GM12878 (cell line): Measurements from ENCODE around the gene ANKRD7. TPM values are rescaled to one million over a fixed set of nuclear protein-coding genes. Genes with fewer than 3 reads are reported as not detected.

Experiments
- ATAC-seq: fragments of 200-7000 bp; cut with Tn5 transposase; 3 replicates; pipeline ENCODE4 v1.9.1; 2020; ENCODE audit warnings: mild to moderate bottlenecking, moderate library complexity
- BruUV-seq: library from RNA; stranded (reverse); fragments of 400-500 nt; replicated peaks from 2 replicates; lab custom pipeline; 2021; lab: Mats Ljungman, UMichigan
- CTCF ChIA-PET: fragments of 300-600 bp; sonication (Branson Sonifier 250); formaldehyde crosslinking; extraction: SDS; loops from one replicate; lab custom pipeline; 2021; ENCODE audit warnings: inconsistent platforms; lab: Yijun Ruan, JAX
- POLR2A ChIA-PET: fragments of 350-600 bp; formaldehyde crosslinking; extraction: SDS; loops from one replicate; lab custom pipeline; 2021; ENCODE audit warnings: inconsistent platforms; lab: Charles Lee
- RAD21 ChIA-PET: fragments of 300-600 bp; sonication (Branson Sonifier 250); formaldehyde crosslinking; loops from one replicate; lab custom pipeline; 2023; ENCODE audit warnings: antibody characterized with exemption; ENCODE audit not compliant: unreplicated experiment; lab: Charles Lee
- SMC1A ChIA-PET: fragments of 300-600 bp; sonication (Branson Sonifier 250); formaldehyde crosslinking; loops from one replicate; lab custom pipeline; 2023; ENCODE audit not compliant: unreplicated experiment, uncharacterized antibody; lab: Charles Lee
- DNase-seq: peaks from one replicate; pipeline ENCODE4 v3.0.0-alpha.2; 2011; ENCODE audit warnings: low read depth, low spot score
- FAIRE-seq: peaks from 3 replicates; lab custom pipeline; 2011; peaks lifted over from hg19 to GRCh38; lab: Jason Lieb, UNC
- H2AFZ ChIP-seq: 2 replicates; pipeline ENCODE4 v1.6.0; 2011; ENCODE audit warnings: low read depth, low read length, control low read depth; ENCODE audit not compliant: control insufficient read depth
- H3K27ac ChIP-seq: 2 replicates; pipeline ENCODE4 v1.5.1; 2011; ENCODE audit warnings: control low read depth; ENCODE audit not compliant: control insufficient read depth, insufficient read depth
- H3K27me3 ChIP-seq, 2 experiments: replicated peaks in 1 of 2; 2 replicates each; pipeline versions ENCODE4 v1.6.0 to v1.6.1; 2011; ENCODE audit warnings: low read length in 1 of 2; ENCODE audit not compliant: control insufficient read depth in 2 of 2, insufficient read depth in 2 of 2
- H3K36me3 ChIP-seq, 2 experiments: 2 replicates each; pipeline ENCODE4 v1.5.1; 2011; ENCODE audit warnings: low read length in 1 of 2; ENCODE audit not compliant: control insufficient read depth in 2 of 2, insufficient read depth in 2 of 2
- H3K4me1 ChIP-seq: 2 replicates; pipeline ENCODE4 v1.6.1; 2011; ENCODE audit warnings: mild to moderate bottlenecking, low read length, moderate library complexity, mixed read lengths; ENCODE audit not compliant: control insufficient read depth, insufficient read depth
- H3K4me2 ChIP-seq: 2 replicates; pipeline ENCODE4 v1.6.0; 2011; ENCODE audit warnings: control low read depth; ENCODE audit not compliant: control insufficient read depth, insufficient read depth
- H3K4me3 ChIP-seq: fragments of 200-600 bp; sonication (generic); 2 replicates; pipeline ENCODE4 v1.5.1; 2016
- H3K79me2 ChIP-seq: 2 replicates; pipeline ENCODE4 v1.6.0; 2011; ENCODE audit warnings: low read length; ENCODE audit not compliant: control insufficient read depth, insufficient read depth
- H3K9ac ChIP-seq: 2 replicates; pipeline ENCODE4 v1.8.0; 2011; ENCODE audit warnings: low read length, control low read depth, mixed read lengths; ENCODE audit not compliant: control insufficient read depth, insufficient read depth
- H3K9me3 ChIP-seq: replicated peaks from 3 replicates; pipeline ENCODE4 v1.5.1; 2011; ENCODE audit warnings: mild to moderate bottlenecking, low read length; ENCODE audit not compliant: control insufficient read depth, insufficient read depth
- H4K20me1 ChIP-seq: 2 replicates; pipeline ENCODE4 v1.6.0; 2011; ENCODE audit not compliant: control insufficient read depth, insufficient read depth
- ATF3 ChIP-seq: IDR thresholded peaks from 2 replicates; pipeline ENCODE4 v1.6.1; 2011; ENCODE audit warnings: low read depth, mild to moderate bottlenecking, low read length, moderate library complexity, borderline replicate concordance; ENCODE audit errors: extremely low read depth
- BACH1 ChIP-seq: fragments of 450-650 bp; IDR thresholded peaks from 2 replicates; pipeline ENCODE4 v1.6.1; 2017; ENCODE audit warnings: mild to moderate bottlenecking, borderline replicate concordance
- DPF2 ChIP-seq: fragments of 450-650 bp; IDR thresholded peaks from 2 replicates; pipeline ENCODE4 v1.6.1; 2017; ENCODE audit warnings: mild to moderate bottlenecking
- EZH2 ChIP-seq: IDR thresholded peaks from 2 replicates; pipeline ENCODE4 v1.6.1; 2012; ENCODE audit warnings: low read depth, mild to moderate bottlenecking, control low read depth, inconsistent platforms, low read length, borderline replicate concordance; ENCODE audit not compliant: control insufficient read depth
- IRF3 ChIP-seq: fragments of 450-650 bp; IDR thresholded peaks from 2 replicates; pipeline ENCODE4 v1.6.1; 2014; ENCODE audit warnings: mild to moderate bottlenecking
- NBN ChIP-seq: fragments of 450-650 bp; IDR thresholded peaks from 2 replicates; pipeline ENCODE4 v1.6.1; 2016
- POLR2A ChIP-seq: IDR thresholded peaks from 2 replicates; pipeline ENCODE4 v1.6.1; 2011; ENCODE audit warnings: low read depth, mild to moderate bottlenecking, low read length
- SMARCA5 ChIP-seq: fragments of 450-650 bp; IDR thresholded peaks from 2 replicates; pipeline ENCODE4 v1.6.1; 2017; ENCODE audit warnings: mild to moderate bottlenecking
- TAF1 ChIP-seq: IDR thresholded peaks from 2 replicates; pipeline ENCODE4 v1.6.1; 2011; ENCODE audit warnings: mild to moderate bottlenecking, low read depth, low read length, borderline replicate concordance
- TBL1XR1 ChIP-seq: IDR thresholded peaks from 2 replicates; pipeline ENCODE4 v1.6.1; 2012; ENCODE audit warnings: low read depth, low read length, improper control_type of control experiment
- USF2 ChIP-seq: IDR thresholded peaks from 2 replicates; pipeline ENCODE4 v1.6.1; 2011; ENCODE audit warnings: low read depth, low read length, improper control_type of control experiment, borderline replicate concordance
- YBX1 ChIP-seq: fragments of 450-650 bp; IDR thresholded peaks from 2 replicates; pipeline ENCODE4 v1.6.1; 2016; ENCODE audit warnings: antibody characterized with exemption
- in situ Hi-C: fragments of 300-500 bp; cut with MboI; formaldehyde crosslinking; loops from 9 replicates; pipeline ENCODE4 v1.14.3; 2018; ENCODE audit warnings: mixed read lengths
- intact Hi-C: fragments of 100-400 bp; cut with micrococcal nuclease; formaldehyde crosslinking; loops from one replicate; pipeline ENCODE4 v1.14.2; 2022; ENCODE audit not compliant: unreplicated experiment
- polyA plus RNA-seq, 11 experiments: library from polyadenylated mRNA; depleted of rRNA in 4 of 11; unstranded in 6 of 11; stranded (reverse) in 5 of 11; fragments of >200 nt; fragmentation: Nextera tagmentation in 4 of 11; fragmentation: Illumina TruSeq in 1 of 11; extraction: Ambion mirVana in 4 of 11; extraction: Trizol in 1 of 11; gene quantifications; 1 replicate in 1 of 11; 2 replicates in 10 of 11; pipeline versions ENCODE4 v1.2.1 to v1.2.3, GENCODE V29; 2011 to 2016; ENCODE audit warnings: inconsistent platforms in 2 of 11, missing spikeins in 2 of 11, low read depth in 1 of 11
- total RNA-seq, 4 experiments: library from RNA; depleted of rRNA in 3 of 4; stranded (reverse); fragments of >200 nt in 3 of 4; fragmentation: Illumina TruSeq in 1 of 4; extraction: Trizol in 1 of 4; gene quantifications; 2 replicates each; pipeline versions ENCODE4 v1.2.1 to v1.2.3, GENCODE V29; 2013 to 2021

Gene ANKRD7
- total and polyA plus RNA-seq, 10 of the 15 experiments (the other 5 are each of a cell fraction or from before 2014, with no cell fraction given): 0.12 to 0.46 (median 0.31) TPM; not detected in 3

- no peaks in the 10 kb centered on the region for H3K9me3 ChIP-seq
- H3K4me2 ChIP-seq: no peak overlapping the region
- in situ Hi-C loops (no loop called here), intact Hi-C loops (no loop called here)
- H3K27ac ChIP-seq: no peak overlapping the region
- BruUV-seq: no TSS peak
- DNase-seq: no peak
- no peak overlapping the region for H2AFZ ChIP-seq
- H3K4me3 ChIP-seq: no peak overlapping the region
- ChIA-PET POLR2A (no interaction called here), RAD21 (no interaction called here), CTCF (no interaction called here), SMC1A (no interaction called here)
- H3K4me1 ChIP-seq: no peaks in the 10 kb centered on the region
- H3K9ac ChIP-seq: no peak overlapping the region
- no peak for ATAC-seq
- H3K27me3 ChIP-seq: no peaks in the 10 kb centered on the region
- no peak for FAIRE-seq
- H3K36me3 ChIP-seq: no peaks in the 10 kb centered on the region
- no peaks in the 10 kb centered on the region for H4K20me1 ChIP-seq
- TF ChIP-seq USF2: no peak
- TF ChIP-seq SMARCA5: no peak
- no peak for TF ChIP-seq TBL1XR1
- TF ChIP-seq POLR2A: no peak
- no peak for TF ChIP-seq TAF1
- TF ChIP-seq IRF3: no peak
- no peak for TF ChIP-seq YBX1
- TF ChIP-seq DPF2: no peak
- TF ChIP-seq BACH1: no peak
- TF ChIP-seq EZH2: no peak
- no peak for TF ChIP-seq ATF3
- no peak for TF ChIP-seq NBN
- H3K79me2 ChIP-seq: no peaks in the 10 kb centered on the region
These were observed 40.3 kb downstream of the ANKRD7 start for GRCh38 chr7:118264836-118265235.
